Keratinocyte (primary cell): ENCODE data around the gene HSPA1B. TPM values are rescaled to one million over a fixed set of nuclear protein-coding genes. Genes with fewer than 3 reads are reported as not detected.

Source experiments
- DNase-seq: peaks from one replicate; pipeline ENCODE4 v3.0.0-alpha.2; 2011; ENCODE audit warnings: low read depth, missing footprints, low spot score
- FAIRE-seq: peaks from 2 replicates; lab custom pipeline; 2011; peaks lifted over from hg19 to GRCh38; lab: Jason Lieb, UNC
- H2AFZ ChIP-seq: 2 replicates; pipeline ENCODE4 v1.6.0; 2012; ENCODE audit warnings: low read length, control low read depth, inconsistent platforms; ENCODE audit not compliant: control insufficient read depth
- H3K27ac ChIP-seq: 2 replicates; pipeline ENCODE4 v1.5.1; 2011; ENCODE audit warnings: low read length; ENCODE audit not compliant: control insufficient read depth, insufficient read depth
- H3K27me3 ChIP-seq: 3 replicates; pipeline ENCODE4 v1.6.0; 2011; ENCODE audit warnings: low read length; ENCODE audit not compliant: control insufficient read depth, insufficient read depth; ENCODE audit errors: extremely low read depth
- H3K36me3 ChIP-seq, 2 experiments: 2 replicates in 1 of 2; 3 replicates in 1 of 2; pipeline ENCODE4 v1.5.1; 2011; ENCODE audit warnings: low read length in 2 of 2, mild to moderate bottlenecking in 1 of 2; ENCODE audit not compliant: control insufficient read depth in 2 of 2, insufficient read depth in 2 of 2; ENCODE audit errors: extremely low read depth in 1 of 2
- H3K4me1 ChIP-seq: 3 replicates; pipeline ENCODE4 v1.5.1; 2011; ENCODE audit warnings: low read length; ENCODE audit not compliant: control insufficient read depth, insufficient read depth; ENCODE audit errors: extremely low read depth
- H3K4me2 ChIP-seq: 3 replicates; pipeline ENCODE4 v1.6.0; 2011; ENCODE audit warnings: low read depth, low read length; ENCODE audit not compliant: control insufficient read depth, insufficient read depth; ENCODE audit errors: extremely low read depth
- H3K4me3 ChIP-seq, 3 experiments: fragments of 200-600 bp in 1 of 3; sonication (generic) in 1 of 3; 2 replicates in 2 of 3; 3 replicates in 1 of 3; pipeline ENCODE4 v1.5.1; 2011 to 2016; ENCODE audit warnings: low read length in 3 of 3, mild to moderate bottlenecking in 3 of 3, control low read depth in 2 of 3, inconsistent platforms in 1 of 3, low read depth in 1 of 3, mixed read lengths in 1 of 3, mixed run types in 1 of 3, moderate library complexity in 1 of 3; ENCODE audit not compliant: control insufficient read depth in 2 of 3, insufficient read depth in 2 of 3; ENCODE audit errors: extremely low read depth in 1 of 3
- H3K79me2 ChIP-seq: 2 replicates; pipeline ENCODE4 v1.6.0; 2012; ENCODE audit warnings: low read length; ENCODE audit not compliant: control insufficient read depth, insufficient read depth
- H3K9ac ChIP-seq: 3 replicates; pipeline ENCODE4 v1.6.0; 2011; ENCODE audit warnings: low read length; ENCODE audit not compliant: control insufficient read depth, insufficient read depth; ENCODE audit errors: extremely low read depth
- H3K9me1 ChIP-seq: 3 replicates; pipeline ENCODE4 v1.6.0; 2011; ENCODE audit warnings: low read length; ENCODE audit not compliant: control insufficient read depth, insufficient read depth; ENCODE audit errors: extremely low read depth
- H3K9me3 ChIP-seq: 2 replicates; pipeline ENCODE4 v1.5.1; 2012; ENCODE audit warnings: low read depth, low read length; ENCODE audit not compliant: control insufficient read depth
- H4K20me1 ChIP-seq: 3 replicates; pipeline ENCODE4 v1.6.0; 2011; ENCODE audit warnings: low read length; ENCODE audit not compliant: control insufficient read depth, insufficient read depth; ENCODE audit errors: extremely low read depth
- EZH2 ChIP-seq: IDR thresholded peaks from one replicate; pipeline ENCODE4 v1.6.1; 2012; ENCODE audit warnings: inconsistent platforms, mild to moderate bottlenecking, low read length, moderate library complexity
- dilution Hi-C: fragments of 300-500 bp; cut with MboI; formaldehyde crosslinking; loops from one replicate; pipeline ENCODE4 v1.7.0; 2020; ENCODE audit warnings: low sequenced_read_pairs; ENCODE audit not compliant: extremely low pct_ligation_motif_present
- polyA minus RNA-seq, 3 experiments: library from RNA; depleted of rRNA, polyadenylated mRNA; stranded (reverse); fragments of >200 nt; gene quantifications; 1 replicate in 1 of 3; 2 replicates in 1 of 3; 3 replicates in 1 of 3; pipeline ENCODE4 v1.2.3, GENCODE V29; 2011
- polyA plus RNA-seq, 5 experiments: library from polyadenylated mRNA; depleted of rRNA in 3 of 5; stranded (reverse) in 3 of 5; stranded (forward) in 1 of 5; unstranded in 1 of 5; fragments of >200 nt; gene quantifications; 1 replicate in 1 of 5; 2 replicates in 3 of 5; 3 replicates in 1 of 5; pipeline versions ENCODE4 v1.2.1 to v1.2.3, GENCODE V29; 2011 to 2012; ENCODE audit warnings: missing spikeins in 2 of 5, low read depth in 1 of 5, low replicate concordance in 1 of 5
- TF ChIP-seq, protein P1 (sequence below), 3 experiments: IDR thresholded peaks in 1 of 3; conservative IDR thresholded peaks in 1 of 3; optimal IDR thresholded peaks in 1 of 3; 2 replicates in 2 of 3; 3 replicates in 1 of 3; pipeline versions ENCODE3 to v1.5.1; 2011; ENCODE audit warnings: low read length in 3 of 3, mild to moderate bottlenecking in 3 of 3, moderate library complexity in 2 of 3, control low read depth in 1 of 3, inconsistent platforms in 1 of 3; ENCODE audit not compliant: insufficient read depth in 2 of 3; ENCODE audit errors: extremely low read depth in 1 of 3

Gene HSPA1B
- polyA plus RNA-seq (33.5 to 65.8 TPM (median 48.1 TPM) in 3 replicates), polyA minus RNA-seq (56.1 to 86.6 TPM (median 65.9 TPM) in 3 replicates)
- 466 TPM for polyA plus RNA-seq (2011; ENCODE audit: low read depth)
- polyA plus RNA-seq (2011; cell fraction: cytosol; rRNA removed): 25.5 and 35.7 TPM in 2 replicates
- polyA plus RNA-seq (2011; cell fraction: nucleus; rRNA removed): 107 and 118 TPM in 2 replicates
- polyA plus RNA-seq (2012; ENCODE audit: low replicate concordance): 88.4 and 366 TPM in 2 replicates
- polyA minus RNA-seq (2011; cell fraction: cytosol; rRNA and poly(A)+ RNA removed): 89.0 TPM
- polyA minus RNA-seq (2011; cell fraction: nucleus; rRNA and poly(A)+ RNA removed): 125 and 143 TPM in 2 replicates

DNA sequence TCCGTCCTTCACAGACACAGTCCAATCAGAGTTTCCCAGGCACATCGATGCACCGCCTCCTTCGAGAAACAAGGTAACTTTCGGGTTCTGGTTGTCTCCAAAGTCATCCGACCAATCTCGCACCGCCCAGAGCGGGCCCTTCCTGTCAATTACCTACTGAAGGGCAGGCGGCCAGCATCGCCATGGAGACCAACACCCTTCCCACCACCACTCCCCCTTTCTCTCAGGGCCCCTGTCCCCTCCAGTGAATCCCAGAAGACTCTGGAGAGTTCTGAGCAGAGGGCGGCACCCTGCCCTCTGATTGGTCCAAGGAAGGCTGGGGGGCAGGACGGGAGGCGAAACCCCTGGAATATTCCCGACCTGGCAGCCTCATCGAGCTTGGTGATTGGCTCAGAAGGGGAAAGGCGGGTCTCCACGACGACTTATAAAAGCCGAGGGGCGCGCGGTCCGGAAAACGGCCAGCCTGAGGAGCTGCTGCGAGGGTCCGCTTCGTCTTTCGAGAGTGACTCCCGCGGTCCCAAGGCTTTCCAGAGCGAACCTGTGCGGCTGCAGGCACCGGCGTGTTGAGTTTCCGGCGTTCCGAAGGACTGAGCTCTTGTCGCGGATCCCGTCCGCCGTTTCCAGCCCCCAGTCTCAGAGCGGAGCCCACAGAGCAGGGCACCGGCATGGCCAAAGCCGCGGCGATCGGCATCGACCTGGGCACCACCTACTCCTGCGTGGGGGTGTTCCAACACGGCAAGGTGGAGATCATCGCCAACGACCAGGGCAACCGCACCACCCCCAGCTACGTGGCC lies at the start of gene HSPA1B:
Gene HSPA1B (plus strand): TSS at position 453 of the 794 bp plus-strand sequence. CDS start 213 bp downstream, at position 666.
- no peaks in the 10 kb centered on the region for H3K9me1 ChIP-seq
- no peaks in the 10 kb centered on the region for H3K27me3 ChIP-seq
- peaks cover 43% of the 10 kb centered on the region for H3K4me1 ChIP-seq
- H3K36me3 ChIP-seq: no peaks in the 10 kb centered on the region
- H3K9me3 ChIP-seq: no peaks in the 10 kb centered on the region
- H4K20me1 ChIP-seq: peaks cover 4% of the 10 kb centered on the region
- FAIRE-seq (no peak), DNase-seq (peak; percentile 99)
- peak within 1 kb of the TSS; percentile 76 for H2AFZ ChIP-seq
- no peak for TF ChIP-seq EZH2
- TF ChIP-seq, protein P1, sequence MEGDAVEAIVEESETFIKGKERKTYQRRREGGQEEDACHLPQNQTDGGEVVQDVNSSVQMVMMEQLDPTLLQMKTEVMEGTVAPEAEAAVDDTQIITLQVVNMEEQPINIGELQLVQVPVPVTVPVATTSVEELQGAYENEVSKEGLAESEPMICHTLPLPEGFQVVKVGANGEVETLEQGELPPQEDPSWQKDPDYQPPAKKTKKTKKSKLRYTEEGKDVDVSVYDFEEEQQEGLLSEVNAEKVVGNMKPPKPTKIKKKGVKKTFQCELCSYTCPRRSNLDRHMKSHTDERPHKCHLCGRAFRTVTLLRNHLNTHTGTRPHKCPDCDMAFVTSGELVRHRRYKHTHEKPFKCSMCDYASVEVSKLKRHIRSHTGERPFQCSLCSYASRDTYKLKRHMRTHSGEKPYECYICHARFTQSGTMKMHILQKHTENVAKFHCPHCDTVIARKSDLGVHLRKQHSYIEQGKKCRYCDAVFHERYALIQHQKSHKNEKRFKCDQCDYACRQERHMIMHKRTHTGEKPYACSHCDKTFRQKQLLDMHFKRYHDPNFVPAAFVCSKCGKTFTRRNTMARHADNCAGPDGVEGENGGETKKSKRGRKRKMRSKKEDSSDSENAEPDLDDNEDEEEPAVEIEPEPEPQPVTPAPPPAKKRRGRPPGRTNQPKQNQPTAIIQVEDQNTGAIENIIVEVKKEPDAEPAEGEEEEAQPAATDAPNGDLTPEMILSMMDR (optimal IDR thresholded peaks at IDR 0.05 in 1 of 3, IDR thresholded peaks at IDR 0.05 in 1 of 3, conservative IDR thresholded peaks at IDR 0.05 in 1 of 3; ENCODE audit: extremely low read depth in 1 of 3, insufficient read depth in 2 of 3, low read length in 3 of 3): no peak
- H3K4me3 ChIP-seq: peak within 1 kb of the TSS; percentile 56 to 86 (median 80)
- peak within 1 kb of the TSS; percentile 96 for H3K27ac ChIP-seq
- H3K4me2 ChIP-seq: peak within 1 kb of the TSS; percentile 95
- dilution Hi-C loops: no loop called here
- peaks cover 26% of the 10 kb centered on the region for H3K79me2 ChIP-seq
- peak within 1 kb of the TSS; percentile 86 for H3K9ac ChIP-seq

DNA sequence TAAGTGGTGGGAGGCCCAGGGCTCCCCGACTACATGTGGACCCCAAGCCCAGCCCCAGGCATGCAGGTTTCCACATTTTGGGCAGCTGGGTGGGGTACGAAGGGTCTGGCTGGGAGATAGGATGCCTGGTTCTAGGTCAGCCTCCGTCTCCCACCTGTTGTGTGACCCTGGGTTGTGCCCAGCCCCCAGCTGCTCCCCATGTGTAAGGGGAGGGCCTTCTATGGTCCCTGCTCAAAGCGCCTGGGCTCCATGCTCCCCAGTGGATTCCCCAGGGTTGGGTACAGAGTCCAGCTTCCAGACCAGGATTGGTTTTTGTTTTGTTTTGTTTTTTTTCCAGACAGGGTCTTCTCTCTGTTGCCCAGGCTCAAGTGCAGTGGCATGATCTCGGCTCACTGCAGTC lies 49.3 kb upstream of the HSPA1B start:
- no peaks in the 10 kb centered on the region for H4K20me1 ChIP-seq
- H3K9ac ChIP-seq: no peak overlapping the region
- H2AFZ ChIP-seq: no peak overlapping the region
- no peak overlapping the region for H3K27ac ChIP-seq
- H3K4me2 ChIP-seq: no peak overlapping the region
- TF ChIP-seq, protein P1 (optimal IDR thresholded peaks at IDR 0.05 in 1 of 3, IDR thresholded peaks at IDR 0.05 in 1 of 3, conservative IDR thresholded peaks at IDR 0.05 in 1 of 3; ENCODE audit: extremely low read depth in 1 of 3, insufficient read depth in 2 of 3, low read length in 3 of 3): no peak
- no peak for TF ChIP-seq EZH2
- H3K79me2 ChIP-seq: no peaks in the 10 kb centered on the region
- DNase-seq (no peak), FAIRE-seq (no peak)
- H3K4me1 ChIP-seq: peaks cover 22% of the 10 kb centered on the region
- H3K9me3 ChIP-seq: no peaks in the 10 kb centered on the region
- dilution Hi-C loops: no loop called here
- H3K4me3 ChIP-seq: no peak overlapping the region
- no peaks in the 10 kb centered on the region for H3K27me3 ChIP-seq
- H3K36me3 ChIP-seq: peaks cover 17 to 34% of the 10 kb centered on the region in 2 experiments
- H3K9me1 ChIP-seq: no peaks in the 10 kb centered on the region
